HG03558 (cell line): ENCODE measurements around the gene SPDYE6.
A peak's percentile ranks its signal among the peaks of the same experiment; 100 is the strongest.
"Not testable (repeated sequence)": the region's sequence is repeated elsewhere in the genome, so short reads cannot be mapped to it uniquely, and the experiment has no call there.

ENCODE experiments used
- ATAC-seq: cut with Tn5 transposase; IDR thresholded peaks from one replicate; pipeline ENCODE4 v1.9.1; 2021; ENCODE audit warnings: moderate number of reproducible peaks; ENCODE audit not compliant: unreplicated experiment; ENCODE audit errors: extremely low read depth

Gene SPDYE6

GRCh38 chr7:102356344-102356743 is at the start of gene SPDYE6:
TSS of gene SPDYE6 (minus strand) at chr7:102356444. CDS start at chr7:102356023, 421 bp downstream.
- not testable (repeated sequence) for ATAC-seq

DNA sequence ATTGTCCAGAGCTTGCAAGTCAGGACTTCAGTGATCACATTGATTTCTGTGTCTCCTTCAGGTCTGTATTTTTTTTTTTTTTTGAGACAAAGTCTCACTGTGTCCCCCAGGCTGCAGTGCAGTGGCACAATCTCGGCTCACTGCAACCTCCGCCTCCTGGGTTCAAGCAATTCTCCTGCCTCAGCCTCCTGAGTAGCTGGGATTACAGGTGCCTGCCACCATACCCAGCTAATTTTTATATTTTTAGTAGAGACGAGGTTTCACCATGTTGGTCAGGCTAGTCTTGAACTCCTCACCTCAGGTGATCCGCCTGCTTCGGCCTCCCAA is 48.6 kb upstream of the SPDYE6 start:
- not testable (repeated sequence) for ATAC-seq

DNA sequence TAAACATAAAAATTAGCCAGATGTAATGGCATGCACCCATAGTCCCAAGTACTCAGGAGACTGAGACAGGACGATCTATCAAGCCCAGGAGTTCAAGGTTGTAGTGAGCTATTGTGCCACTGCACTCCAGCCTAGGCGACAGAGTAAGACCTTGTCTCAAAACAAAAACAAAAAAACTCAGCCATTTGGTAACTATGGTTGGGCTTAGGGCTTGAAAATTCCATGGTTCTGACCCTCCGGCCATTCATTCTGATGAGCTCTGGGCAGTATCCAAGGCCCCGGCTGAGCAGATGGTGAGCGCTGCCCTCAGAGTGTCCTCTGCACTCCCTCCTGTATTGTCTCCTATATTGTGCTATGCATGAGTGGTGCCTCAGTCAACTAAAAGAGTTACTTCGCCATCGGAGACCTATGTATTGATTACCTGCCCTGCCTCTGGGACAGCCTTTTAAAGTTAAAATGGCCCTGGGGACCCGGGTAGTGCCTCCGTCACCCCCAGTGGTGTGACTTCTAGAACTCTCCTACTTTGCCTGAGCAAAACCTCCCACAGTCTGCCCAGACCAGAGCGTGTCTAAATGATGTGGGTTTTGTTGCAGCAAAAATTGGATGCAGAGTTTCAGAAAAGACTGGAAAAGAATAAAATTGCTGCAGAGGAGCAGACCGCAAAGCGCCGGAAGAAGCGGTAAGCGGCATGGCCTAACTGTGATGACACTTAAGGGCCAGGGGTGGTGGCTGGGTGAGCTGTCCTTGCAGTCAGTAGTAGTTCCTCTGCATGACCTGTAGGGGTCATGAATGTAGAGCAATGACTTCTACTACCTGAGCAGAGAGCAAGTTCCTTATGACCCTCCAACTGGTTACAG is 48.0 kb upstream of the SPDYE6 start:
- peak; percentile 50 for ATAC-seq

GRCh38 chr7:102403563-102403962 is 47.3 kb upstream of the SPDYE6 start:
- no peak for ATAC-seq

- ATAC-seq, result no peak
These were observed 44.1 kb upstream of the SPDYE6 start for GRCh38 chr7:102400360-102400759.

GRCh38 chr7:102398543-102398942 is 42.3 kb upstream of the SPDYE6 start:
- ATAC-seq, result no peak

- no peak for ATAC-seq
These were observed 40.4 kb upstream of the SPDYE6 start for GRCh38 chr7:102396710-102397019.

GRCh38 chr7:102395873-102396709 is 39.8 kb upstream of the SPDYE6 start, which contains the start of gene PRKRIP1:
TSS of gene PRKRIP1 (plus strand) at chr7:102396363. CDS start at chr7:102396412, 49 bp downstream.
- peak; percentile 96 for ATAC-seq

GRCh38 chr7:102395592-102395872 is 39.3 kb upstream of the SPDYE6 start:
- no peak for ATAC-seq

- no peak for ATAC-seq
These were observed 37.2 kb upstream of the SPDYE6 start for GRCh38 chr7:102393467-102393866.

DNA sequence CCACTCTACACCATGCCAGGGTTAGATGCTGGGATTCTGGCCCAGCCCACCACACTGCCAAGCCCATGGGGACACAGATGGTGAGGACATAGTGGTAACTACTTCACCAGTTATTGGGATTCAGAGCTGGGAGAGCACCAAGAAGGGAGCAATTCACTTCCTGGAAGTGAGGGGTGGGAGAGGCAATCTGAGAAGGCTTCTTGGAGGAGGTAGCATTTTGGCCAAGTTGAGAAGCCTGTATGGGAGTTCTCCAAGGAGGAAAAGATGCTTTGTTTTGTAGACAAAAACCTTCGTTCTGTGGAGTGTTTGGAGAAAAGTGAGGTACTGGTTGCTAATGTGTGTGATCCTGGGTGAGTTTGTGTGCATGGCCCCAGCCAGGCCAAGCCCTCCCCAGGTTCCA is 36.1 kb upstream of the SPDYE6 start:
- no peak for ATAC-seq

GRCh38 chr7:102390697-102391484 is 34.6 kb upstream of the SPDYE6 start:
- ATAC-seq, result no peak

GRCh38 chr7:102389810-102390209 is 33.6 kb upstream of the SPDYE6 start:
- no peak for ATAC-seq

GRCh38 chr7:102387064-102387463 is 30.8 kb upstream of the SPDYE6 start:
- no peak for ATAC-seq

- not testable (repeated sequence) for ATAC-seq
These were observed 25.6 kb upstream of the SPDYE6 start for GRCh38 chr7:102381696-102382425.

- ATAC-seq, result not testable (repeated sequence)
These were observed 24.6 kb upstream of the SPDYE6 start for GRCh38 chr7:102380837-102381236.

- ATAC-seq, result no peak
These were observed 20.8 kb upstream of the SPDYE6 start for GRCh38 chr7:102376964-102377466.

GRCh38 chr7:102372796-102373195 is 16.6 kb upstream of the SPDYE6 start:
- not testable (repeated sequence) for ATAC-seq

GRCh38 chr7:102370038-102370437 is 13.8 kb upstream of the SPDYE6 start:
- ATAC-seq, result not testable (repeated sequence)

DNA sequence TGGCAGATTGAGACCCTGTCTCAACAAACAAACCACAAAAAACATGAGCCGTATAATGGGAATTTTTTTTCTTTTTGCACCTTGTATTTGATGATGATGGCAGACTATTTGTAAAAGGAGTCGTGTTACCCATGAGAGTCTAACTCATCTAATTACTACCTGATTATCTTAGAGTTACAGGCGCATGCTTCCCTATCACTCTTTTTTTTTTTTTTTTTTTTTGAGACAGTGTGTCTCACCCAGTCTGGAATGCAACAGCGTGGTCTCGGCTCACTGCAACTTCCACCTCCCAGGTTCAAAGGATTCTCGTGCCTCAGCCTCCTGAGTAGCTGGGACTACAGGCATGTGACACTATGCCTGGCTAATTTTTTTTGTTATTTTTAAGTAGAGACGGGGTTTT is 9.1 kb upstream of the SPDYE6 start:
- not testable (repeated sequence) for ATAC-seq
